GM12892 (cell line): ENCODE measurements around the gene MYO1C.

Experiments used
- POLR2A ChIP-seq: IDR thresholded peaks from 2 replicates; pipeline ENCODE4 v1.6.1; 2011; ENCODE audit warnings: low read depth, low read length, control low read depth
- POLR2AphosphoS5 ChIP-seq: IDR thresholded peaks from 2 replicates; pipeline ENCODE4 v1.6.1; 2011; ENCODE audit warnings: low read depth, low read length, control low read depth
- TAF1 ChIP-seq: IDR thresholded peaks from 2 replicates; pipeline ENCODE4 v1.6.1; 2011; ENCODE audit warnings: low read depth, mild to moderate bottlenecking, control low read depth, low read length, borderline replicate concordance

DNA sequence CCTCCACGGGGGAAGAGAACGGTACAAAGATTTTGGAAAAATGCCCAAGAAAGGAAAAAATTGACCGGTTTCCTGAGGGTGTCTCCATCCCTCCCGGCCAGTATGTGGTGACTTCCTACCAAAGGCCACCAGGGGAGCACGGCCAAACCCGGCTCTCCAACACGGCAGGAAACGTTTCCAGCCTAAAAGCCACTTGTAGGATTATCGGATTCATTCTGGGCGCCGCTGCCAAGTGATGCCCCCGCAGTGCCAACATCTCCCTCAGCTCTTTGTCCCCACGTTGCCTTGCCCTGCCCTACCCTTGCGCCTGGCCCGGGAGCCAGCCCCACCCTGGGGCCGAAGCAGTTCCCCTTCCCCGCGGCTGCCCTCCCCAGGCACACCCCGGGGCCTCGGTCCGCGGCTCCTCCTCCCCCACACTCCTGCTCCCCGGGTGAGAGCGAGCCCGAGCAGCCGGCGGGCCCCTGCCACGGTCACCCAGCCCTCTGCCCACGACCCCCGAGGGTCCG, 37.1 kb downstream of the MYO1C start:
- TF ChIP-seq POLR2AphosphoS5: no peak; the same call in 1 of the 2 replicates
- TF ChIP-seq POLR2A: no peak
- no peak for TF ChIP-seq TAF1
